HepG2 (cell line): ENCODE measurements around the gene BAIAP2L1. TPM values are rescaled to one million over a fixed set of nuclear protein-coding genes. Genes with fewer than 3 reads are reported as not detected.
A peak's percentile ranks its signal among the peaks of the same experiment; 100 is the strongest.

Source experiments
- ATAC-seq: fragments of 200-7000 bp; cut with Tn5 transposase; 3 replicates; pipeline ENCODE4 v1.9.1; 2020; ENCODE audit warnings: mild to moderate bottlenecking, moderate library complexity
- Bru-seq: library from RNA; stranded (reverse); fragments of 400-500 nt; gene quantifications from one replicate; lab custom pipeline; 2021; lab: Mats Ljungman, UMichigan
- BruChase-seq, 2 experiments: library from RNA; stranded (reverse); fragments of 400-500 nt; gene quantifications; one replicate each; lab custom pipeline; 2021; lab: Mats Ljungman, UMichigan
- BruUV-seq: library from RNA; stranded (reverse); fragments of 400-500 nt; replicated peaks from 2 replicates; lab custom pipeline; 2021; lab: Mats Ljungman, UMichigan
- CTCF ChIA-PET: fragments of 300-600 bp; formaldehyde crosslinking; extraction: SDS; loops from one replicate; lab custom pipeline; 2021; ENCODE audit warnings: low total read pairs, inconsistent platforms, low intra/inter-chr PET ratio; lab: Yijun Ruan, JAX
- POLR2A ChIA-PET: fragments of 350-600 bp; sonication (Branson Sonifier 250); formaldehyde crosslinking; loops from one replicate; lab custom pipeline; 2020; ENCODE audit warnings: antibody characterized with exemption, inconsistent platforms; lab: Yijun Ruan, JAX
- DNase-seq: peaks from one replicate; pipeline ENCODE4 v3.0.0-alpha.2; 2015; ENCODE audit warnings: low spot score
- FAIRE-seq: peaks from 3 replicates; lab custom pipeline; 2011; peaks lifted over from hg19 to GRCh38; lab: Jason Lieb, UNC
- H2AFZ ChIP-seq: one replicate; pipeline ENCODE4 v1.6.1; 2011; ENCODE audit warnings: low read length, inconsistent platforms
- H3K27ac ChIP-seq: fragments of 300-600 bp; 3 replicates; pipeline ENCODE4 v1.8.0; 2011; ENCODE audit warnings: mixed run types, mild to moderate bottlenecking, mixed read lengths, low read length, inconsistent platforms; ENCODE audit not compliant: insufficient read depth; ENCODE audit errors: extremely low read length
- H3K27me3 ChIP-seq, 2 experiments: fragments of 200-600 bp in 1 of 2; 2 replicates in 1 of 2; 3 replicates in 1 of 2; pipeline versions ENCODE4 v1.6.0 to v1.8.0; 2011; ENCODE audit warnings: low read length in 2 of 2, mild to moderate bottlenecking in 2 of 2, moderate library complexity in 2 of 2, inconsistent platforms in 1 of 2; ENCODE audit not compliant: insufficient read depth in 2 of 2, control insufficient read depth in 1 of 2
- H3K36me3 ChIP-seq, 2 experiments: fragments of 200-600 bp in 1 of 2; replicated peaks in 1 of 2; 2 replicates in 1 of 2; 3 replicates in 1 of 2; pipeline versions ENCODE4 v1.5.1 to v1.8.0; 2011; ENCODE audit warnings: low read length in 2 of 2, inconsistent platforms in 1 of 2; ENCODE audit not compliant: insufficient read depth in 2 of 2, control insufficient read depth in 1 of 2
- H3K4me1 ChIP-seq: 2 replicates; pipeline ENCODE4 v1.5.1; 2012; ENCODE audit warnings: low read length, inconsistent platforms; ENCODE audit not compliant: insufficient read depth
- H3K4me2 ChIP-seq: 2 replicates; pipeline ENCODE4 v1.6.0; 2011; ENCODE audit warnings: low read depth, low read length, inconsistent platforms
- H3K4me3 ChIP-seq, 3 experiments: fragments of 200-600 bp in 1 of 3; sonication (generic), shearing (Covaris generic) in 1 of 3; replicated peaks in 1 of 3; 2 replicates each; pipeline ENCODE4 v1.5.1; 2011 to 2016; ENCODE audit warnings: low read length in 3 of 3, inconsistent platforms in 2 of 3, low read depth in 2 of 3, mild to moderate bottlenecking in 2 of 3, control low read depth in 1 of 3, mixed read lengths in 1 of 3; ENCODE audit not compliant: insufficient read depth in 1 of 3
- H3K79me2 ChIP-seq: one replicate; pipeline ENCODE4 v1.6.1; 2011; ENCODE audit warnings: low read length, inconsistent platforms; ENCODE audit not compliant: insufficient read depth
- H3K9ac ChIP-seq: 2 replicates; pipeline ENCODE4 v1.6.0; 2011; ENCODE audit warnings: mild to moderate bottlenecking, low read depth, low read length, inconsistent platforms; ENCODE audit not compliant: insufficient read depth
- H3K9me3 ChIP-seq: 2 replicates; pipeline ENCODE4 v1.5.1; 2012; ENCODE audit warnings: mild to moderate bottlenecking, low read length
- H4K20me1 ChIP-seq: 2 replicates; pipeline ENCODE4 v1.6.0; 2011; ENCODE audit warnings: inconsistent platforms, mild to moderate bottlenecking, low read length, moderate library complexity; ENCODE audit not compliant: insufficient read depth
- CHD2 ChIP-seq: IDR thresholded peaks from 2 replicates; pipeline ENCODE4 v1.6.1; 2011; ENCODE audit warnings: low read depth, low read length, improper control_type of control experiment
- MED1 ChIP-seq: sonication (generic); formaldehyde crosslinking; IDR thresholded peaks from 2 replicates; pipeline ENCODE4 v1.4.0; 2020; ENCODE audit warnings: missing genetic modification reagents
- MYC ChIP-seq: sonication (generic); formaldehyde crosslinking; IDR thresholded peaks from 2 replicates; pipeline ENCODE4 v1.9.0; 2021; ENCODE audit warnings: missing genetic modification reagents, borderline replicate concordance
- NKX3-1 ChIP-seq: sonication (generic); formaldehyde crosslinking; IDR thresholded peaks from 2 replicates; pipeline ENCODE4 v1.5.0; 2020; ENCODE audit warnings: missing genetic modification reagents
- NR2F6 ChIP-seq, 2 experiments: IDR thresholded peaks; 2 replicates each; pipeline ENCODE4 v1.6.1; 2016; ENCODE audit warnings: antibody characterized with exemption in 1 of 2, mild to moderate bottlenecking in 1 of 2
- POLR2G ChIP-seq: fragments of 200-400 bp; formaldehyde crosslinking; IDR thresholded peaks from 2 replicates; pipeline ENCODE4 v1.6.1; 2018; ENCODE audit warnings: mild to moderate bottlenecking, low read depth, low read length, moderate library complexity
- SALL1 ChIP-seq: sonication (generic); formaldehyde crosslinking; IDR thresholded peaks from 2 replicates; pipeline ENCODE4 v1.8.0; 2022; ENCODE audit warnings: mild to moderate bottlenecking, missing genetic modification reagents
- SRY ChIP-seq: sonication (generic); formaldehyde crosslinking; IDR thresholded peaks from 2 replicates; pipeline ENCODE4 v1.8.0; 2022; ENCODE audit warnings: mild to moderate bottlenecking, missing genetic modification reagents
- TCF12 ChIP-seq, 2 experiments: fragments of 450-650 bp in 1 of 2; sonication (generic) in 1 of 2; formaldehyde crosslinking in 1 of 2; IDR thresholded peaks; 2 replicates each; pipeline versions ENCODE4 v1.6.1 to v1.8.0; 2017 to 2022; ENCODE audit warnings: antibody characterized with exemption in 1 of 2, mild to moderate bottlenecking in 1 of 2, missing genetic modification reagents in 1 of 2, moderate library complexity in 1 of 2
- ZHX1 ChIP-seq: sonication (generic); formaldehyde crosslinking; IDR thresholded peaks from 2 replicates; pipeline ENCODE4 v1.8.1; 2022; ENCODE audit warnings: low read depth, mild to moderate bottlenecking, missing genetic modification reagents
- ZNF274 ChIP-seq: sonication (generic); formaldehyde crosslinking; IDR thresholded peaks from 2 replicates; pipeline ENCODE4 v1.5.1; 2020; ENCODE audit warnings: mild to moderate bottlenecking, missing genetic modification reagents
- ZNF33B ChIP-seq: sonication (generic); formaldehyde crosslinking; IDR thresholded peaks from 2 replicates; pipeline ENCODE4 v1.5.1; 2020; ENCODE audit warnings: mild to moderate bottlenecking, missing genetic modification reagents
- ZNF367 ChIP-seq: sonication (generic); formaldehyde crosslinking; IDR thresholded peaks from 2 replicates; pipeline ENCODE4 v1.4.0; 2020; ENCODE audit warnings: missing genetic modification reagents, borderline replicate concordance
- ZNF607 ChIP-seq: sonication (generic); formaldehyde crosslinking; IDR thresholded peaks from 2 replicates; pipeline ENCODE4 v1.5.1; 2020; ENCODE audit warnings: missing genetic modification reagents, mild to moderate bottlenecking, borderline replicate concordance
- WGBS: methylation state at CpG from one replicate; pipeline ENCODE4 v1.1.6; 2017; ENCODE audit warnings: low lambda C conversion rate; 5-methylcytosine and 5-hydroxymethylcytosine counted together
- in situ Hi-C: cut with HindIII; loops from 2 replicates; pipeline ENCODE4 v1.10.0; 2017; ENCODE audit warnings: low pct_unique_long_range_greater_than_20kb; ENCODE audit not compliant: extremely low pct_ligation_motif_present
- intact Hi-C: fragments of 100-400 bp; cut with micrococcal nuclease; formaldehyde crosslinking; loops from one replicate; pipeline ENCODE4 v1.10.0; 2022; ENCODE audit not compliant: unreplicated experiment
- long read RNA-seq, 2 experiments: library from RNA in 1 of 2; library from polyadenylated mRNA in 1 of 2; stranded (forward) in 1 of 2; unstranded in 1 of 2; transcript quantifications; one replicate each; pipeline ENCODE4 v2.0.0, GENCODE V29; 2019 to 2022
- polyA minus RNA-seq, 3 experiments: library from RNA; depleted of rRNA, polyadenylated mRNA; stranded (reverse); fragments of >200 nt; gene quantifications; 2 replicates each; pipeline ENCODE4 v1.2.3, GENCODE V29; 2011; ENCODE audit warnings: low replicate concordance in 1 of 3
- polyA plus RNA-seq, 8 experiments: library from polyadenylated mRNA; depleted of rRNA in 3 of 8; stranded (reverse) in 7 of 8; unstranded in 1 of 8; fragments of >200 nt; fragmentation: Illumina TruSeq in 4 of 8; extraction: Trizol in 4 of 8; gene quantifications; 2 replicates each; pipeline versions ENCODE4 v1.2.1 to v1.2.3, GENCODE V29; 2011 to 2016; ENCODE audit warnings: low read depth in 4 of 8, missing spikeins in 1 of 8, mixed read lengths in 1 of 8; ENCODE audit not compliant: insufficient read depth in 1 of 8
- total RNA-seq, 5 experiments: library from RNA; depleted of rRNA; stranded (reverse); fragments of >200 nt; fragmentation: Illumina TruSeq; extraction: Trizol; gene quantifications; 2 replicates each; pipeline ENCODE4 v1.2.3, GENCODE V29; 2016; ENCODE audit warnings: low read depth in 1 of 5

BAIAP2L1 gene
- total RNA-seq (2016; rRNA removed; fragmentation: Illumina TruSeq; extraction: Trizol) (13.0 and 13.7 TPM in 2 replicates), polyA plus RNA-seq (2011; rRNA removed) (21.5 and 23.3 TPM in 2 replicates), polyA minus RNA-seq (2011; rRNA and poly(A)+ RNA removed; ENCODE audit: low replicate concordance) (16.5 and 17.8 TPM in 2 replicates), Bru-seq, nascent RNA (percentile 66 among the genes with signal in this experiment), BruChase-seq, experiment 1, labeled RNA remaining after a 6-hour chase (percentile 76 among the genes with signal in this experiment), BruChase-seq, experiment 2, labeled RNA remaining after a 2-hour chase (percentile 72 among the genes with signal in this experiment)
- total RNA-seq (2016; cell fraction: cytosol; rRNA removed; fragmentation: Illumina TruSeq; extraction: Trizol; ENCODE audit: low read depth) = 5.5 and 6.3 TPM in 2 replicates
- total RNA-seq (2016; cell fraction: insoluble cytoplasmic fraction; rRNA removed; fragmentation: Illumina TruSeq; extraction: Trizol) = 11.1 and 13.2 TPM in 2 replicates
- total RNA-seq (2016; cell fraction: membrane; rRNA removed; fragmentation: Illumina TruSeq; extraction: Trizol) = 11.9 and 12.9 TPM in 2 replicates
- 8.6 and 9.2 TPM in 2 replicates for total RNA-seq (2016; cell fraction: nucleus; rRNA removed; fragmentation: Illumina TruSeq; extraction: Trizol)
- polyA plus RNA-seq (2011; cell fraction: cytosol; rRNA removed) = 15.8 and 16.8 TPM in 2 replicates
- polyA plus RNA-seq (2011; cell fraction: nucleus; rRNA removed) = 13.8 and 18.8 TPM in 2 replicates
- 21.3 and 25.8 TPM in 2 replicates for polyA plus RNA-seq (2012)
- 11.6 and 12.1 TPM in 2 replicates for polyA plus RNA-seq (2016; cell fraction: cytosol; fragmentation: Illumina TruSeq; extraction: Trizol; ENCODE audit: low read depth)
- polyA plus RNA-seq (2016; cell fraction: insoluble cytoplasmic fraction; fragmentation: Illumina TruSeq; extraction: Trizol; ENCODE audit: low read depth) = 20.8 and 27.2 TPM in 2 replicates
- 17.6 and 17.7 TPM in 2 replicates for polyA plus RNA-seq (2016; cell fraction: membrane; fragmentation: Illumina TruSeq; extraction: Trizol; ENCODE audit: low read depth)
- 18.6 and 20.4 TPM in 2 replicates for polyA plus RNA-seq (2016; cell fraction: nucleus; fragmentation: Illumina TruSeq; extraction: Trizol; ENCODE audit: insufficient read depth, low read depth)
- 10.0 and 14.2 TPM in 2 replicates for polyA minus RNA-seq (2011; cell fraction: cytosol; rRNA and poly(A)+ RNA removed)
- polyA minus RNA-seq (2011; cell fraction: nucleus; rRNA and poly(A)+ RNA removed) = 15.8 and 24.1 TPM in 2 replicates
- long read RNA-seq, experiment 1, transcript BAIAP2L1-201 (14 exons, 3,622 nt) = major isoform, 26 of 39 reads
- long read RNA-seq, experiment 1, partial matches to known transcripts = 6 of 39 reads
- long read RNA-seq, experiment 1, other reads (novel, unspliced or antisense) = 7 of 39 reads
- long read RNA-seq, experiment 2, transcript BAIAP2L1-201 (14 exons, 3,622 nt) = major isoform, 32 of 82 reads
- long read RNA-seq, experiment 2, partial matches to known transcripts = 9 of 82 reads
- long read RNA-seq, experiment 2, other reads (novel, unspliced or antisense) = 41 of 82 reads

GRCh38 chr7:98400542-98401340 lies at the start of gene BAIAP2L1:
Gene BAIAP2L1 (minus strand): TSS chr7:98401090. CDS start chr7:98400852, 238 bp downstream.
- Histone ChIP-seq H3K9me3 (no peaks in the 10 kb centered on the region), H3K79me2 (peaks cover 41% of the 10 kb centered on the region), H3K36me3 (no peaks in the 10 kb centered on the region), H3K27me3 (no peaks in the 10 kb centered on the region), H3K4me1 (peaks cover 57% of the 10 kb centered on the region), H3K4me3 (peak within 1 kb of the TSS; percentile 70 to 85 (median 77)), H3K9ac (peak within 1 kb of the TSS; percentile 84), H3K4me2 (peak within 1 kb of the TSS; percentile 96), H2AFZ (peak within 1 kb of the TSS; percentile 40), H3K27ac (peak within 1 kb of the TSS; percentile 77), H4K20me1 (0 out of 2 replicates have a peak, but pooled peaks cover 4% of the 10 kb centered on the region)
- peak; percentile 86 for ATAC-seq
- in situ Hi-C loops = no loop called here
- BruUV-seq = no TSS peak
- intact Hi-C loops = loop anchor here (1.0 to 2.0 kb wide), 2 partner anchors 19 to 106 kb away; no protein-coding TSS in a partner anchor
- CTCF ChIA-PET = interaction anchor here (0.8 to 1.7 kb wide), 2 partner anchors 10 to 106 kb away, joined by 3 to 9 read pairs; no protein-coding TSS in a partner anchor
- 1% methylated on average over 13 of the region's 76 CpGs for WGBS
- no peak for FAIRE-seq
- DNase-seq = peak; percentile 80
- POLR2A ChIA-PET = interaction anchor here (0.7 to 5.2 kb wide), 6 partner anchors 8 to 134 kb away, joined by 3 to 103 read pairs (median 5); no protein-coding TSS in a partner anchor
- TF ChIP-seq MED1 (CRISPR knock-in tag) = peak; percentile 23; the same call in 1 of the 2 replicates
- TF ChIP-seq POLR2G = peak; percentile 54; the same call in 1 of the 2 replicates
- TF ChIP-seq SRY = peak; percentile 66; the same call in 1 of the 2 replicates
- no peak for TF ChIP-seq TCF12 (IDR thresholded peaks at IDR 0.05)
- TF ChIP-seq TCF12 (CRISPR knock-in tag; IDR thresholded peaks at IDR 0.05) = no peak
- TF ChIP-seq ZNF33B (CRISPR knock-in tag) = 0 out of 2 replicates have a peak, but pooled peaks have one; percentile 35
- no peak for TF ChIP-seq NR2F6 (IDR thresholded peaks at IDR 0.05)
- TF ChIP-seq NR2F6 (CRISPR knock-in tag; IDR thresholded peaks at IDR 0.05) = peak; percentile 48; the same call in 1 of the 2 replicates
- TF ChIP-seq ZNF274 (CRISPR knock-in tag) = no peak
- peak; percentile 57; the same call in 1 of the 2 replicates for TF ChIP-seq ZNF607 (CRISPR knock-in tag)
- no peak for TF ChIP-seq ZNF367 (CRISPR knock-in tag)
- 0 out of 2 replicates have a peak, but pooled peaks have one; percentile 38 for TF ChIP-seq SALL1 (CRISPR knock-in tag)
- no peak for TF ChIP-seq CHD2
- TF ChIP-seq NKX3-1 = no peak; the same call in 1 of the 2 replicates
- 0 out of 2 replicates have a peak, but pooled peaks have one; percentile 36 for TF ChIP-seq ZHX1 (CRISPR knock-in tag)
- TF ChIP-seq MYC (CRISPR knock-in tag) = peak; percentile 31; the same call in 1 of the 2 replicates
